Peyer's patch (tissue), 4 donors: Measurements from ENCODE around the gene RSAD1.

Experiments
- CTCF ChIP-seq, 6 experiments: fragments of 450-650 bp in 4 of 6; fragments of 200-600 bp in 2 of 6; sonication (generic) in 1 of 6; IDR thresholded peaks; one replicate each; pipeline ENCODE4 v1.5.1; 2017 to 2019; ENCODE audit warnings: antibody characterized with exemption in 6 of 6, mild to moderate bottlenecking in 3 of 6, moderate library complexity in 1 of 6
- POLR2A ChIP-seq, 2 donors: fragments of 450-650 bp; IDR thresholded peaks; one replicate each; pipeline ENCODE4 v1.5.1; 2017; ENCODE audit warnings: antibody characterized with exemption in 2 of 2, mild to moderate bottlenecking in 2 of 2, moderate library complexity in 2 of 2

DNA sequence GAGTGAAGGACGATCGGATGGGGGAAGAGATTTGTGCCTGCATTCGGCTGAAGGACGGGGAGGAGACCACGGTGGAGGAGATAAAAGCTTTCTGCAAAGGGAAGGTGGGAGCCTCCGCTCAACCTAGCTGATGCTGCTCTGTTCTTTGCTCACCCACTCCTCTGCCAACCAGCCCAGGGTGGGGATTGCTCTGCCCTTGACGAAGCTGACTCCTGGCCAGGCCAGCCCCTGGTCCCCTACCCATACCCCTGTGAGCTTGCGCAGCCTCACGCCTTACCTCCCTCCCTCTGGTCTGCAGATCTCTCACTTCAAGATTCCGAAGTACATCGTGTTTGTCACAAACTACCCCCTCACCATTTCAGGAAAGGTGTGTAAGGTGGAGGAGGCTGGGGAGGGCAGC, 4.8 kb upstream of the RSAD1 start:
- TF ChIP-seq CTCF (IDR thresholded peaks at IDR 0.05) (no peak), POLR2A (IDR thresholded peaks at IDR 0.05) (no peak)
